Right ventricle myocardium superior (tissue), 1 donor: Measurements from ENCODE around the gene CLEC18A. TPM values are rescaled to one million over a fixed set of nuclear protein-coding genes. Genes with fewer than 3 reads are reported as not detected.

Source experiments
- ATAC-seq: fragments of 200-7000 bp; cut with Tn5 transposase; one replicate; pipeline ENCODE4 v1.9.1; 2020; ENCODE audit warnings: mild to moderate bottlenecking; ENCODE audit not compliant: poor library complexity
- DNase-seq: peaks from one replicate; pipeline ENCODE4 v3.0.0-alpha.2; 2020
- intact Hi-C: fragments of 100-400 bp; cut with DNase I; formaldehyde crosslinking; loops from one replicate; pipeline ENCODE4 v1.11.2; 2022
- total RNA-seq: library from RNA; stranded (reverse); fragmentation: NEBNext Ultra II Directional; extraction: Animal tissue kit (Norgen Biotek cat#: 25700); gene quantifications from one replicate; pipeline ENCODE4 v1.2.1, GENCODE V29; 2021
- donor health status: DM: no; HTN: yes; CAD: no; lungs with severe emphysema.

CLEC18A gene
- total RNA-seq, 1 donor from 2014 or later = 0.24 TPM

DNA sequence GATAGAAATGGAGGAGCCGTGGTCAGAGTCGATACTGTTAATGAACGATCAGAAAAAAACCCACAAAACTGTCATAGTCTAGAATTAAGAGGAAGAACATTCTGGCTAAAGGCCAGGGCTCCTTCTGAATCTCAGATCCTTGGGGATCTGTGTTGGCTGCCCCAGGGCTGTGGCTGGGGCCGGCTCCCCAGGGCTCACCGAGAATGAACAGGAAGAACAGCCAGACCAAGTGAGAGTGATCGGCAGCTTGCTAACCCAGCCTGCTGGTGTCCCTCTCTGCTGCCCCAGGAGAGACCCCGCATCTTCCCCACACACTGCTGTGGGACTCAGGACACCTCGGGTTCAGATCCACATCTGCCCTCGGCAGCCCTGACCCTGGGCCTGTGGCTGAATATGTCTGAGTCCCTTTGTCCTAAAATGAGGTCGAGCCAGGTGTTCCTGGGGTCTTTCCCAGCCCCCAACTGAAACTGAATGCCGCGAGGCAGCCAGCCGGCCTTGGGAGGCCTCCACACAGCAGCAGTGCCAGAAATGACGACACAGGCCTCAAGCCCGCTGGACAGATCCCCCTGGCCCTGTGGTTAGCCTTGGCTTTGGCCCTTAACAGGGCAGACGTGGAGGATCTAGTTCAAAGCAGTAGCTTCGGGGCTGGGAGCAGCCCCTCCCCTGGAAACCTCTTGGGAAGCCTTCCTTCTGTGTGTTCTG, 23.9 kb upstream of the CLEC18A start:
- intact Hi-C loops = loop anchor here (10.0 kb wide), 1 partner anchor 62 kb away; no protein-coding TSS in a partner anchor
- DNase-seq = peak; percentile 77
- ATAC-seq = peak; percentile 74

DNA sequence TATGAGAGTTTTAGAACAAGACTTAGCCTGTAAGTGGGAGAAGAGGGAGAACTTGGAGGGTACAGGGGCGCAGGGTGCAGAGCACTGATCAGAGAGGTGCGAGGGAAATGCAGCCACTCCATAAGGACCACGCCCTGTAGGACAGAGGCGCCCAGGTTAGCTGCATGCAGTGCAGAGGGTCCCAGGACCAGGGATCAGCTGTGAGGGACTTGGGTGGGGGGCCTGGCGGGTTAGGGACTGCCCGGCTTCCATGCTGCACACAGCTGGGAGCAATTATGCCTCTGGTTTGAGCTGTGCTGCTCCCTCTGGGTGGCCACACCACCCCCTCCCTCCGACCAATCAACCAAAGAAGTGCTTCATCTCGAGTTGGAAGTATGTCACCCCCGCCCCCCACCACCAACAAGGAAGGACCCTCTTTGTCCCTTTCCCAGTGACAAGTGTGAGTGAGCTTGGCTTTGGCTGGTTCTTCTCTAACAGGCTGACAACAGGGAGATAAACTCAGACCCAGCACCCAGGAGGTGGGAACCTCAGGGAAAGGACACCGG, 22.2 kb upstream of the CLEC18A start:
- DNase-seq = peak; percentile 19
- no peak for ATAC-seq
- intact Hi-C loops = loop anchor here (10.0 kb wide), 1 partner anchor 64 kb away; no protein-coding TSS in a partner anchor

DNA sequence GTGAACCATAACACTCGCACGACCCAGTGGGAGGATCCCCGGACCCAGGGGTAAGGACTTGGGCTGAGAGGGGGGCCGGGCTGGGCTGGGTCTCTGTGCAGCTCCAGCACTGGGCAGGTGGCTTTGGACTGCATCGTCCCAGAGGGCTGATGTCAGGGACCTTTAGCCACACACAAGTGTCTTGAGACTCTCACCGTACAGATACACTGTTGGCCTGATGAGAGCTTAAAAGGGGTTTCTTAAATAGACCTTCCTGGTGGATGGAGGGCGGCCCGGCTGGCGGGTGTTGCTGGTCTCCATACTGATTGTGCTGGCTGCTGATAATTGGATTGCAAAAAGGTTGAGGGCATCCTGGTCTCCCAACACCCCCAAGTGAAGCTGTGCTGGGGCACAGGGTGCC, 21.7 kb upstream of the CLEC18A start:
- DNase-seq = peak; percentile 37
- no peak for ATAC-seq
- intact Hi-C loops = loop anchor here (10.0 kb wide), 1 partner anchor 65 kb away; no protein-coding TSS in a partner anchor

GRCh38 chr16:69930117-69930776, 20.9 kb upstream of the CLEC18A start:
- peak; percentile 84 for ATAC-seq
- DNase-seq = peak; percentile 65
- intact Hi-C loops = loop anchor here (1.0 kb wide), 1 partner anchor 134 kb away; no protein-coding TSS in a partner anchor

DNA sequence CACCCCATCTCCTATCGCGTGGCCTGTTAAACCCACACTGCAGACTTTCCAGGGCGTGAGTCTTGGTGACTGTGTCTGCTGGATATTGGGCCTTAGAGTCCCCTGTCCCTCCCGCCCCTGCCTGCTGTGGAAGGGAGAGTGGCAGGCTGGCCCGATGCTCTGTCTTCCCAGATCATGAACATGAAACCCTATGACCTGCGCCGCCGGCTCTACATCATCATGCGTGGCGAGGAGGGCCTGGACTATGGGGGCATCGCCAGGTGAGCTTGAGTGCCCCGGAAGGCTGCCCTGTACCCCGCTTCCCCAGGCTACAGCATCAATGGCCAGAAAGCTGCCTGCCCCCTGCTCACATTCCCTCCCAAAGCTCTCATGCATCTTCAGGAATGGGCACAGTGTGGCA, 19.5 kb upstream of the CLEC18A start:
- DNase-seq (no peak), ATAC-seq (no peak)
- intact Hi-C loops = no loop called here

DNA sequence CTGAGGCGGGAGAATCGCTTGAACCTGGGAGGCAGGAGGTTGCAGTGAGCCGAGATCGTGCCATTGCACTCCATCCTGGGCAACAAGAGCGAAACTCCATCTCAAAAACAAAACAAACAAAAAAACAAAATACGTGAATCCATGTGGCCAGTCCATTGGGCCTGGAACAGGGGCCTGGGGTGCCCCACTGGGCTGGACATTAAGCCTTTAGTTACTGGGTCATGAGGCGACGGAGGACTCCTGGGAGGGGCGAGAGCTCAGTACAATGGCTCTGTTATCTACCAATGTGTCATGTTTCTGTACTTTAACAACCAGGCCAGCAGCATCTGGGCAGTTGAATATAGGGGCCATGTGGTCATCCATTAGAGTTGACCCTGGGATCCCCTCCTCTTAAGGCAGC, 18.9 kb upstream of the CLEC18A start:
- intact Hi-C loops = no loop called here
- no peak for ATAC-seq
- DNase-seq = no peak

GRCh38 chr16:69932691-69933392, 18.3 kb upstream of the CLEC18A start:
- no peak for DNase-seq
- no peak for ATAC-seq
- intact Hi-C loops = no loop called here

DNA sequence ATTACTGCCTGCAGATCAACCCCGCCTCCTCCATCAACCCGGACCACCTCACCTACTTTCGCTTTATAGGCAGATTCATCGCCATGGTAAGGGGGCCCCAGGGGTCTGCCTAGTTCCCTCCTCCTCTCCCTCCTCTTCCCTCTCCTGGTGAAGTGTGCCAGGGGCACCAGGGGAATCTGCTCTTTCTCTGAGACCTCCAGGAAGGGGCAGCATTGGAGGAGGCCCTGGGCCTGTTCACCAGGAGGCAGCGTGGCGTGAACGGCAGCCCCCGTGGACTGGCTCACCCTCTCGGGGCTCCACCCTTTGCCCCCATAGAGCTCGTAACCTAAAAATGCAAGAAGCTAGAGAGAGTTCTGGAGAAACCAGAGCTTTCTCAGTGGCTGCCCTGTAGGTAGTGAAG, 17.1 kb upstream of the CLEC18A start:
- ATAC-seq (no peak), DNase-seq (no peak)
- intact Hi-C loops = no loop called here

- ATAC-seq (no peak), DNase-seq (no peak)
- intact Hi-C loops = no loop called here
Measured at GRCh38 chr16:69934751-69935150, 16.4 kb upstream of the CLEC18A start.

- intact Hi-C loops = no loop called here
- DNase-seq (no peak), ATAC-seq (no peak)
Measured at GRCh38 chr16:69935278-69935711, 15.8 kb upstream of the CLEC18A start.

GRCh38 chr16:69935740-69936139, 15.4 kb upstream of the CLEC18A start:
- intact Hi-C loops = no loop called here
- DNase-seq = no peak
- no peak for ATAC-seq

GRCh38 chr16:69936252-69936651, 14.9 kb upstream of the CLEC18A start:
- intact Hi-C loops = no loop called here
- ATAC-seq = no peak
- DNase-seq = no peak

- ATAC-seq = no peak
- no peak for DNase-seq
- intact Hi-C loops = no loop called here
Measured at GRCh38 chr16:69936751-69937211, 14.4 kb upstream of the CLEC18A start.

- no peak for DNase-seq
- intact Hi-C loops = no loop called here
- ATAC-seq = no peak
Measured at GRCh38 chr16:69937465-69937951, 13.6 kb upstream of the CLEC18A start.

GRCh38 chr16:69938981-69939820, 11.9 kb upstream of the CLEC18A start:
- ATAC-seq (no peak), DNase-seq (no peak)
- intact Hi-C loops = no loop called here

DNA sequence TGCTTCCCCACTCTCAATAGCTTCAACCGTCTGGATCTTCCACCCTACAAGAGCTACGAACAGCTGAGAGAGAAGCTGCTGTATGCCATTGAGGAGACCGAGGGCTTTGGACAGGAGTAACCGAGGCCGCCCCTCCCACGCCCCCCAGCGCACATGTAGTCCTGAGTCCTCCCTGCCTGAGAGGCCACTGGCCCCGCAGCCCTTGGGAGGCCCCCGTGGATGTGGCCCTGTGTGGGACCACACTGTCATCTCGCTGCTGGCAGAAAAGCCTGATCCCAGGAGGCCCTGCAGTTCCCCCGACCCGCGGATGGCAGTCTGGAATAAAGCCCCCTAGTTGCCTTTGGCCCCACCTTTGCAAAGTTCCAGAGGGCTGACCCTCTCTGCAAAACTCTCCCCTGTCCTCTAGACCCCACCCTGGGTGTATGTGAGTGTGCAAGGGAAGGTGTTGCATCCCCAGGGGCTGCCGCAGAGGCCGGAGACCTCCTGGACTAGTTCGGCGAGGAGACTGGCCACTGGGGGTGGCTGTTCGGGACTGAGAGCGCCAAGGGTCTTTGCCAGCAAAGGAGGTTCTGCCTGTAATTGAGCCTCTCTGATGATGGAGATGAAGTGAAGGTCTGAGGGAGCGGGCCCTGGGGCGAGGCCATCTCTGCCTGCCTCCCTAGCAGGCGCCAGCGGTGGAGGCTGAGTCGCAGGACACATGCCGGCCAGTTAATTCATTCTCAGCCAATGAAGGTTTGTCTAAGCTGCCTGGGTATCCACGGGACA, 11.1 kb upstream of the CLEC18A start:
- intact Hi-C loops = no loop called here
- DNase-seq (no peak), ATAC-seq (no peak)

GRCh38 chr16:69940676-69941075, 10.5 kb upstream of the CLEC18A start:
- no peak for DNase-seq
- intact Hi-C loops = no loop called here
- no peak for ATAC-seq
